ENCODE results near the gene UBLCP1. TPM values are rescaled to one million over a fixed set of nuclear protein-coding genes. Genes with fewer than 3 reads are reported as not detected.

The UBLCP1 gene, protein sequence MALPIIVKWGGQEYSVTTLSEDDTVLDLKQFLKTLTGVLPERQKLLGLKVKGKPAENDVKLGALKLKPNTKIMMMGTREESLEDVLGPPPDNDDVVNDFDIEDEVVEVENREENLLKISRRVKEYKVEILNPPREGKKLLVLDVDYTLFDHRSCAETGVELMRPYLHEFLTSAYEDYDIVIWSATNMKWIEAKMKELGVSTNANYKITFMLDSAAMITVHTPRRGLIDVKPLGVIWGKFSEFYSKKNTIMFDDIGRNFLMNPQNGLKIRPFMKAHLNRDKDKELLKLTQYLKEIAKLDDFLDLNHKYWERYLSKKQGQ
- 8.6 and 12.0 TPM in 2 replicates for total RNA-seq

DNA sequence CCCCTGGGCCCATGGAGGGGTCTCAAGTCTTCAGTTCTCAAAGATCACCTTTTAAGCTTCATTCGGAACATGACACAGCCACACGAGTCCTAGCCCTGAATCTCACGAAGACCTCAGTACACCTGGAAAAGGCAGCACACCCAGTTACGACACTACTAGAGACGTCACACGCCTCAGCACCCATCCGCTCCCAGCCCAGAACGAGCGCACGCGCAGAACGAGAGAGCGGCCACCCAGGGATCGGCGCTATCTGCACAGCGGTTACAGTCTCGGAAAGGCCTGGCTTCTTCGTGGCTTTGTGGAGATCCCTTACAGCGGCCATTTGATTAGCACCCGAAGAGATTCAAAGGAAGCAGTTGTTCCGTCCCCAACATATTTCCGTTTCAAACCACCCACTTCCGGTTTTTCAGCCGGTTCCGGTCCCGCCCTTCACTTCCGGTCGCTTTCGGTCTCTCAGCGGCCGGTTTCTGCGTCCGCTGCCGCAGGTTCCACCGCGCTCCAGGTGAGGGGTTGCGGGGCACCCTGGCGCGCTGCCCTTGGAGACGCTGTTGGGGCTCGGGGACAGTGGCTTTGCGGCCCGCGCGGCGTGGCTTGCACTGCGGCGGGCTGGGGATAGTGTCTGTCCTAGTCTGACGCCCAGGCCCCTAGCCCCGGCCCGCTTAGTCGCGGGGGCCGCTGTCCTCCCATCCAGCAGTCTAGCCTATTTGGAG is at the start of gene UBLCP1:
TSS of gene UBLCP1 (plus strand) at position 432 of the 710 bp plus-strand sequence. CDS start 5,626 bp downstream, outside the sequence.

DNA sequence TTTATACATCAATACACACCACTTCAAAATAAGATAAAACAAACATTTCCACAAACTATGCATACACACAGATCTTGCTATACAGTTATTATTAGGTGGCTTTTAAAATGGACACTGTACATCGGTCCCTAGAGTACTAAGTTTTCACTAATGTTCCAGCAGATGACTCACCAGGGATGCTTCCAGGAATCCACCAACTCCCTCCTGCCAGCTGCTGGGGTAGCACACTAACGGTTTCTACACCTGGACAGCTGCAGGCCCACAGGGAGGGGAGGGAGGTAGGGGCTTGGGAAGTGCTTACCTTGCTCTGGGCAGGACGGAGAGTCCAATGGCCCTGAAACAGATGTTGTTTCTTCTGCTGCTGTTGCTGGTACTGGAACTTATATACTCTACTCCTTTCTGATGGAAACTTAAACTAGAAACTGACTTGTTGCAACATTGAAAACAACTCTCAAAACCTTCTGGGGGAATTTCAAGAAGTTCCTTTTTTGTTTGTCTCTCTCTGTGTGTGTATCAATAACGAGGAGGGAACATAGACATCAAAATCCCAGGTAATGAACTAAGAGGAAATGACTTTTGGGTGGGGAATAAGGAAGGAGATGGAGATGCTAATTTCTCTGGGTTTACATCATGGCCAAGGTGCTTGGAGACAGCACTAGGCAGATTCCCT is 67.2 kb downstream of the UBLCP1 start, which contains the start of gene IL12B:
TSS of gene IL12B (minus strand) at position 357 of the 670 bp plus-strand sequence. CDS start 3,705 bp downstream, outside the sequence.

Other genes starting within 250 kb of the UBLCP1 start
- 0.09 and 0.66 TPM in 2 replicates for gene EBF1, start 163.4 kb upstream of the UBLCP1 start, total RNA-seq
- 49.9 and 66.8 TPM in 2 replicates for gene RNF145, start 53.7 kb upstream of the UBLCP1 start, total RNA-seq
- not detected in 2 replicates for gene IL12B, start 67.2 kb downstream of the UBLCP1 start, total RNA-seq

Measured in endothelial cell of coronary artery (primary cell).